ENCODE data around the gene ITGAE.
A peak's percentile ranks its signal among the peaks of the same experiment; 100 is the strongest.
"Not testable (repeated sequence)": the region's sequence is repeated elsewhere in the genome, so short reads cannot be mapped to it uniquely, and the experiment has no call there.

Gene ITGAE

DNA sequence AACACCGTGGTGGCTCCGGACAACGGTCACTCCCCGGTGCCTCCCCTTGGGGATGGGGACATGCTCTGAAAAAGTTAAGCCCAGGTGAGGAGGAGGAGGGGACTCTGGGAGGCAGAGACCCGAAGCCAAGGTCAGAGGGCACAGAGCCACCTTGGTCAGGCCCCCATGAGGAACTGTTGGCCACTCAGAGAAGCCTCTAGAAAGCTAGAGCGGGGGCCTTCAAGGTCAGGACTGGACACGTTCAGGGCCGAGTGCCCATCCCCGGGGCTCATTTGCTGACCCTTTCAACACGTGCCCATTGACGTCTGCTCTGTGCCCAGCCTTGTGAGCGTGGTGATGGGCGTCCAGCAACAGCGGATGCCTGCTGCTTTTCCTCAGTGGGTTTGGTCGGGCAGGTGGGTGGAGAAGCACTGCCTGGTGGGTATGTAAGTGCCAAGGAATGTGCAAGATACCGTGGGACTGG, 39.0 kb downstream of the ITGAE start:
- DNase-seq (ENCODE audit: low read depth in 3 of 3) = no peak

DNA sequence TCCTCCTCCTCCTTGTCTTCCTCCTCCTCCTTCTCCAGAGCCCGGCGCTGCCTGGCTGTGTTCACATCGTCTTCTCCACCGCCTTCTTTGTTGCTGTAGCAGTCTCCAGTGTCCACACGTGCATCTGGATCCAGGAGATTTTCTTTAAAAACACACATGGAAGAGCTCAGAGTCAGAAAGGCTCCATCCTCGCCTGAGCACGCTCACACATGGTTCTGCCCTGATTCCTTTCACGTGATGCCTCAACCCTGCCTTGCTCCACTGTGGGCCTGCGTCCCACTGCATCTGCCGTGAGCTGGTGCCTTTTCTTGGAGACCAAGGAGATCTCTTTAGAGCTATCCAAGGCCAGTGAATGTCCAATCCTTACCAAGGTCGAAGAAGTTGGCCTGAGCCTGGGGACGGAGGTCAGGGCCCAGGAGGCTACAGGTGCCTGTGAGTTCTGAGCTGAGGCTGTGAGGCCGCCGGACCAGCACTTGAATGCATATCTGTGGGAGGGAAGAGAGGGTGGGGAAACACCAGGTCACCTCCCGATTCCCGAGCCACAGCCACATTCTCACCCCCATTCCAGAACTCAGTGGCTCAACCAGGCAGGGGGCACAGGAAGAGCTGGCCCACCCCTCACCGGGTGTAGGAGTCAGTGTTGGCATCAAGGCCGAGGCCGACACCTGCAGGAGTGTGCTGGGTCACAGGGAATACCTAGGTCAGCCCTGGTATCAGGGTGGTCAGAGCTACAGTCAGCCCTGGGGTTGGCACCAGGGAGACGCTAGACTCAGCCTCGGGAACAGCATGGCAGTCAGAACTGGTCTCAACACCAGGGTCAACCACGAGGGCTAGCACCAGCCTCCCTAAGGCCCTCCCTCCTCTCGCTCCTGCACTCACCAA, 39.7 kb downstream of the ITGAE start:
- DNase-seq (ENCODE audit: low read depth in 3 of 3) = no peak

DNA sequence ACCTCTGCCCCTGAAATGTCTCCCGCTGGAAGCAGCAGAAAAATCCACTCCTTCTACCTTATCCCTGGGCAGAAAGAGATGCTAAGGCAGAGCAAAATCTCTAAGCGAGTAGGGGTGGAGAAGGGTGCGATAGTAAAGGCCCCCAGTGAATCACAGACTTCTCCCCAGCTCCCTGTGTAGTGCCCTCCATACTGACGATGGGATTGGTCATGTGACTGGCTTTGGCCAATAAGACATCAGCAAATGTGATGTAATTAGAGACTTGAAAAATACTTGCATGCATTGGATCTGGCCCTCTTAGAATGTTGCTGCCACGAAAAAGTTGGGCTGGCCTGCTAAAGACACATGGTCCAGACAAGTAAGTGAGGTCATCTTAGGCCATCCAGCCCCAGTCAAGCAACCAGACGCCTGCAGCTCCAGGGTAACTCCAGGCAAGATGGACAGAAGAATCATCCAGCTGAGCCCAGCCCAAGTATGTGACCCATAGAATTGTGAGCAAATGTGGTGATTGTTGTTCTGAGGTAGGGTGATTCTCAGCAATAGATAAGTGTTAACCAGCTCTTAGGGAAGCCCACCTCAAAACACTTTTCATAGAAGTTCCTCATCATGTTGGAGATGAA, 41.3 kb downstream of the ITGAE start:
- DNase-seq (ENCODE audit: low read depth in 3 of 3) = no peak

GRCh38 chr17:3755335-3756030, 45.5 kb downstream of the ITGAE start:
- no peak for DNase-seq (ENCODE audit: low read depth in 3 of 3)

DNA sequence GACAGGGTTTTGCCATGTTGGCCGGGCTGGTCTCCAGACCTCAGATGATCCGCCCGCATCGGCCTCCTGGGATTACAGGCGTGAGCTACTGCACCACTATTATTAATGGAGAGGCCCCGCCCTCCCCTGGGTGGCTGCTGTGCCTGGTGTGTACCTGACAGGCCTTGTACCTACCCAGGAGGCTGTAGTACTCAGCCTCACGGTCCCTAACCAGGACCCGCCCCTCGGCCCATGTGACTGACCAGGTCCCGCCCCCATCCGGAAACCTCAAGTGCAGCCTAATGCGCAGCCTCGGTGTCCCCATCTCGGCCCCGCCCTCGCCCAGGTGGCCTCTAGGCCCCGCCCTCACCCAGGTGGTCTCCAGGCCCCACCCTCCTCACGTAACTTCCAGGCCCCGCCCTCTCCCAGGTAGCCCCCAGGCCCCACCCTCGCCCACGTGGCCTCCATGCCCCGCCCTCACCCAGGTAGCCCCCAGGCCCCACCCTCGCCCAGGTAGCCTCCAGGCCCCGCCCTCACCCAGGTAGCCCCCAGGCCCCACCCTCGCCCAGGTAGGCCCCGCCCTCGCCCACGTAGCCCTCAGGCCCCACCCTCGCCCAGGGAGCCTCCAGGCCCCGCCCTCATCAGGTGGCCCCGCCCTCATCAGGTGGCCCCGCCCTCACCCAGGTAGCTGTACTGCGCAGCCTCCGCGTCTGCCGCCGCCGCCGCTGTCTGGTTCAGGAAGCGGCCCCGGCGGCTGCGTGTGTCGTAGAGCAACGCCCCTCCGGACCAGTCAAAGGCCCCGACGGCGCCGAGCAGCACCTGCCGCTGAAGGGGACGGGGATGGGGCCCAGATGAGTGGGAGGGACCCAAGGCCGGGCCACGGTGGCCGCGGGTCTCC, 46.3 kb downstream of the ITGAE start:
- DNase-seq (ENCODE audit: low read depth in 3 of 3) = peak; percentile 45 to 58 (median 50)

- no peak for DNase-seq (ENCODE audit: low read depth in 3 of 3)
Observed at GRCh38 chr17:3754066-3754457, 46.9 kb downstream of the ITGAE start.

GRCh38 chr17:3753624-3754023, 47.4 kb downstream of the ITGAE start:
- no peak for DNase-seq (ENCODE audit: low read depth in 3 of 3)

DNA sequence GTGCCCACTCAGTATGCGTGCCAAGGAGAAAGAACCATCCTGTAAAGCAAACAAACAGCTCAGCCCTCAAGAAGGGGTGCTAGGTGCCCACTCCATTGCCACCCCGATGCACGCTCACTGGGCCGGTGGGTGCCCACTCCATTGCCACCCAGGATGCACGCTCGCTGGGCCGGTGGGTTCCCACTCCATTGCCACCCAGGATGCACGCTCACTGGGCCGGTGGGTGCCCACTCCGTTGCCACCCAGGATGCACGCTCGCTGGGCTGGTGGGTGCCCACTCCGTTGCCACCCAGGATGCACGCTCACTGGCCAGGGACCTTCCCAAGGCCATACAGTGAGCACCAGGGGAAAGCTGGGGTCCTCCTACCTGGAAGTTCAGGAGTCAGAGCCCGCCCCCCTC, 49.2 kb downstream of the ITGAE start:
- no peak for DNase-seq (ENCODE audit: low read depth in 3 of 3)

- DNase-seq (ENCODE audit: low read depth in 3 of 3) = no peak
Observed at GRCh38 chr17:3750926-3751325, 50.1 kb downstream of the ITGAE start.

- no peak for DNase-seq (ENCODE audit: low read depth in 3 of 3)
Observed at GRCh38 chr17:3750296-3750695, 50.7 kb downstream of the ITGAE start.

GRCh38 chr17:3748576-3748975, 52.4 kb downstream of the ITGAE start:
- DNase-seq (ENCODE audit: low read depth in 3 of 3) = no peak

DNA sequence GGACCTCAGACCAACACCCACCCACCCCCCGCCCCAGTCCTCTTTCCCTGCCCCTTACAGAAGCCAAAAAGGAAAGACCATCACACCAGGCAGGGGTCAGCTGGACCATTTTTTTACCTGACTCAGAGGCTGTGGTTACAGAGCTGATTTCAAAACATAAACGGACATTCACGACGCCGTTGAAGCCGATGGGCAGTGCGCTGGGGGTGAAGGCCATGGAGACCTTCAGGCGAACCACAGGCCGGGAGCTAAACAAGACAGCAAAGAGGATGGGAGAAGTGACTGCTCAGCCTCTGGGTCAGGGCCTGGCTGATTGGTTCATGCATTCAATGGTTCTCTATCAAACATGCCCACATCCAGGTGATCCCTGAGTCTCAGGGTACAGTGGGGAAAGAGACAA, 53.2 kb downstream of the ITGAE start:
- no peak for DNase-seq (ENCODE audit: low read depth in 3 of 3)

- no peak for DNase-seq (ENCODE audit: low read depth in 3 of 3)
Observed at GRCh38 chr17:3745071-3745470, 55.9 kb downstream of the ITGAE start.

DNA sequence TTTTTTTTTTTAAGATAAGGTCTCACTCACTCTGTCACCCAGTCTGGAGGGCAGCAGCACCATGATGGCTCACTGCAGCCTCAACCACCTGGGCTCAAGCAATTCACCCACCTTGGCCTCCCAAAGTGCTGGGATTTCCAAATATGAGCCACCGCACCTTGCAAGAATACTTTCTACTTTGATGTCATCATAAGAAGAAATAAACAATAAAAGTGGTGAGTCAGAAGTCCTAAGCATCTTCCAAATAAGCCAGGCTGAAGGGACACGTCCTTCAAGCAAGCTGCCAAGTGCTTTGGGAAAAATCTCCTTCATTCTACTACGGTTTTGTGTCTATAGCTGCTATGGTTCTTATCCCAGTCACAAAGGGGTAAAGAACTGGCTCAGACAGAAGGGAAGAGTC, 57.0 kb downstream of the ITGAE start:
- DNase-seq (ENCODE audit: low read depth in 3 of 3) = no peak

- no peak for DNase-seq (ENCODE audit: low read depth in 3 of 3)
Observed at GRCh38 chr17:3740611-3741073, 60.3 kb downstream of the ITGAE start.

- no peak for DNase-seq (ENCODE audit: low read depth in 3 of 3)
Observed at GRCh38 chr17:3739422-3740124, 61.4 kb downstream of the ITGAE start.

DNA sequence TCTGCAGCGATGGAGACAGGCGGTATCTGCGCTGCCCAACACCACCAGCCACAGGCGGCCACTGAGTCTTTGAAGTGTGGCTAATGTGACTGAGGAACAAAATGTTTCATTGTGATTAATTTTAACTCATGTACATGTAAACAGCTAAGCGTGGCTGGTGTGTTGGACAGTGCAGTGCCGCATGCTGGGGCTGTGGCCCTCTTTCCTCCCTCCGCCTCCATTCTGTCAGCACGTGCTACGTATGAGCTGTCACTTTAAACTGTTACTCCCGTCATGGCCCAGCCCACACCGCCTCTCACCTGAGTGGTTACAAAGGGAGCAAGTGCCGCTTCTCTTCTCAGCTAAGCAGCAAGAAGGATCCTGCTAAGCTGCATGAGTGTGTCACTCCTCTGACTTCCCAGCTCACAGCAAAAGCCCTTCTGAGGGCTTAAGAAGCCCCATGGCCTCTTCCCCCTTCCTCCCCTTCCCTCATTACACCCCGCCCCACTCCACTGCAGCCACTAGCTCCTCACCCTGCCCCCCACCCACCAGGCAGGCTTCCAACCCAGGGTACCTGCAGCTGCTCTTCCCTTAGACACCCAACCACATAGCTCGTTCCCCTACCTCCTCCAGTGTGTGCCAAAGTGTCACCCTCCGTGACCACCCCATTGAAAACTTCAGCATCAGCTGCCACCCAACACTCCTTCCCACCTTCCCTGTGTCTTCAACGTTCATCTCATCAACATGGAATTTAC, 62.3 kb downstream of the ITGAE start:
- peak; percentile 48 to 69 (median 68) for DNase-seq (ENCODE audit: low read depth in 3 of 3)

DNA sequence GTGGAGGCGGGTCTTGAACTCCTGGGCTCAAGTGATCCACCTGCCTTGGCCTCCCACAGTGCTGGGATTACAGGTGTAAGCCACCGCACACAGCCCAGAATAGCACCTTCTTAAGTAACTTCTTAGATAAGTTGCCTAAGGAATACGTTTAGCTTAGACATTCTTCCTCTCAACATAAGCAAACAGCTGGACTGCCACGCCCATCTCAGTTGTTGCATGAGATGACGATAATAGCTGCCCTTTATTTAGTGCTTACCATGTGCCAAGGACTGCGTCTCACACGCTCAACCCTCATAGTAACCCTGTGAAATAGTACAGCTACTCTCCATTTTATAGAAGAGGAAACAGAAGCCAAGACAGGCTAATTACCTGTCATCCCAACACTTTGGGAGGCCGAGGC, 65.5 kb downstream of the ITGAE start:
- no peak for DNase-seq (ENCODE audit: low read depth in 3 of 3)

DNA sequence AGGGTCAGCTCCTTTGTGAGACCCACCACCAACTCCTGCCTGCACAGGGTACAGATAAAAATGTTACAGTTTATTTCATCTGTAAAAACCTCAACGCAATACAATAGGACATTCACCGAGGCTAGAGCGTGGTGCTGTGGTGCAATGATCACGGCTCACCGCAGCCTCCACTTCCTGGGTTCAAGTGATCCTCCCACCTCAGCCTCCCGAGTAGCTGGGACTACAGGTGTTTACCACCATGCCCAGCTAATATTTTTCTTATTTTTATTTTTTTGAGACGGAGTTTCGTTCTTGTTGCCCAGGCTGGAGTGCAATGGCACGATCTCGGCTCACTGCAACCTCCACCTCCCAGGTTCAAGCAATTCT, 66.1 kb downstream of the ITGAE start:
- not testable (repeated sequence) for DNase-seq (ENCODE audit: low read depth in 3 of 3)

DNA sequence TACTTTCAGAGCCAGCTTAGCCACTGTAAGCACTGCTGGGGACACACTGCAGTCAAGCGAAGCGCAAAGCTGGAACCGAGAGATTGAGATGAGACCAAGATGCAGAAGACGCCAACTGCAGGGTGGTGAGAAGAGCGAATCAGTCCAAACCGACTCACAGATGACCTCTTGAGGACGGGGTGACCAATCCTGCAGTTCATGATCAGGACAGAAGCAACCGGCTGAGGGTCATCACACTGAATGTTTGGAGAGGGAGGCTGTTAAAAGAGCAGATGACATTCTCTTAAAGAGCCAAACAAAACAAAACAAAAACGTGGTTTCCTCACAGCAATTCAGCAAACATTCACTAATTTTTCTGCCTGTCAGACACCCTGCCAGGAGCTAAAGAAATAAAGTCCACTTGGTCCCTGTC, 68.8 kb downstream of the ITGAE start:
- DNase-seq (ENCODE audit: low read depth in 3 of 3) = no peak

All from stimulated activated CD4-positive, alpha-beta T cell treated with anti-CD3 and anti-CD28 coated beads, TNF-alpha, amount 100 ng/mL, for 4 hours (primary cell).